Omental fat pad (tissue), 4 donors: ENCODE results near the gene PTAFR. TPM values are rescaled to one million over a fixed set of nuclear protein-coding genes. Genes with fewer than 3 reads are reported as not detected.

ENCODE experiments used
- ATAC-seq: fragments of 150-250 bp; one replicate; pipeline ENCODE4 v1.9.1; 2016; ENCODE audit warnings: mild to moderate bottlenecking, moderate library complexity; ENCODE audit not compliant: low FRiP score
- DNase-seq: peaks from one replicate; pipeline ENCODE4 v3.0.0-alpha.2; 2019; ENCODE audit warnings: low spot score
- CTCF ChIP-seq, 3 donors: fragments of 450-650 bp; IDR thresholded peaks; one replicate each; pipeline ENCODE4 v1.5.1; 2016 to 2017; ENCODE audit warnings: antibody characterized with exemption in 3 of 3, mild to moderate bottlenecking in 3 of 3, moderate library complexity in 2 of 3
- total RNA-seq, 4 donors: library from RNA; depleted of rRNA; stranded (reverse); fragments of >200 nt; gene quantifications; one replicate each; pipeline ENCODE4 v1.1.0, GENCODE V29; 2016

The PTAFR gene
- total RNA-seq, 4 donors from 2014 or later = 8.2 to 28.3 (median 19.0) TPM

- no peak for TF ChIP-seq CTCF (IDR thresholded peaks at IDR 0.05)
- ATAC-seq (no peak), DNase-seq (no peak)
Observed at GRCh38 chr1:28190996-28191645, 14.6 kb upstream of the PTAFR start.

GRCh38 chr1:28190337-28190979, 14.0 kb upstream of the PTAFR start:
- no peak for ATAC-seq
- TF ChIP-seq CTCF (IDR thresholded peaks at IDR 0.05) = no peak
- no peak for DNase-seq

- ATAC-seq = no peak
- DNase-seq = no peak
- no peak for TF ChIP-seq CTCF (IDR thresholded peaks at IDR 0.05)
Observed at GRCh38 chr1:28185071-28185470, 8.6 kb upstream of the PTAFR start.

- no peak for DNase-seq
- TF ChIP-seq CTCF (IDR thresholded peaks at IDR 0.05) = no peak
- no peak for ATAC-seq
Observed at GRCh38 chr1:28180306-28181305, 4.1 kb upstream of the PTAFR start.

- no peak for TF ChIP-seq CTCF (IDR thresholded peaks at IDR 0.05)
- DNase-seq = no peak
- ATAC-seq = no peak
Observed at GRCh38 chr1:28178690-28179485, 2.4 kb upstream of the PTAFR start.

GRCh38 chr1:28175955-28176485, 470 bp downstream of the PTAFR start:
- no peak for ATAC-seq

More at GRCh38 chr1:28175955-28176485, 470 bp downstream of the PTAFR start:
- TF ChIP-seq CTCF (IDR thresholded peaks at IDR 0.05) = no peak
- no peak for DNase-seq
